Ureter (tissue), 1 donor: ENCODE measurements around the gene MPC2. TPM values are rescaled to one million over a fixed set of nuclear protein-coding genes. Genes with fewer than 3 reads are reported as not detected.
"Not testable (repeated sequence)": the region's sequence is repeated elsewhere in the genome, so short reads cannot be mapped to it uniquely, and the experiment has no call there.

Experiments used
- DNase-seq: peaks from one replicate; pipeline ENCODE4 v3.0.0-alpha.2; 2020; ENCODE audit warnings: low spot score
- total RNA-seq: library from RNA; stranded (reverse); gene quantifications from one replicate; pipeline ENCODE4 v1.2.4, GENCODE V29; 2023
- donor health status: DM: yes; HTN: yes; CAD: no.

The MPC2 gene
- total RNA-seq, 1 donor from 2014 or later = 66.3 TPM

DNA sequence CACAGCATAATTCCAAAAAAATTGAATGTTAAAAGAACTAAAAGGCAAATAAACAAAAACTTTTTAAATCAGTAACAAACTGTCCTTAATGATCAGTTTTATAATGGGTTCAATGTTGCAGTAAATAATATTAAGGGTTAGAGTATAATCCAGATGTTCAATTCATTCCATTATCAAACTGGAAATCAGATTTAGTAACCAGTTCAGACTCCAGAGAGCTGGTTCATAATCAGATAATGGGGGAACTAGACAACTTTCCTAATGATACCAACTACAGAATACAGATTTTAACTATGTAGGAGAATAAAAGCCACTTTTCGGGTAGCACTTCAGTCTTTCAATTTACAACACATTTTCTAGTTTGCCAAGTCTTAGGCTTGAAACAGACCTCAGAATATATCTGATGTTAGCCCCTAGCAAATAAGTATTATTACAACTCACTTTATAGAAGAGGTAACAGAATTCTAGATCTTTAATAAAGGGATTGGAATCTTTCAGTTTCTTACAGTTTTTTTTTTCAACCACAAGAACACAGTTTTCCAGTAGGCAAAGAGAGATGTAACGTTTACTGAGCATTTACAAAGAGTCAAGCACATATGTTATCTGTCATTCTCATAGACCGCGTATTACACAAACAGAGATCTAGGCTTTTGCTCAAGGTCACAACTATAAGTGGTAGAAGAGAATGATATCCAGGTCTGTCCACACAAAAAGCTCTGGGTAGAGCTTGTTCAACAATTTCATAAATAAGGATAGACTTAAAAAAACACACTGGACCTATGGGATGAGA lies 2.3 kb downstream of the MPC2 start:
- DNase-seq = no peak

DNA sequence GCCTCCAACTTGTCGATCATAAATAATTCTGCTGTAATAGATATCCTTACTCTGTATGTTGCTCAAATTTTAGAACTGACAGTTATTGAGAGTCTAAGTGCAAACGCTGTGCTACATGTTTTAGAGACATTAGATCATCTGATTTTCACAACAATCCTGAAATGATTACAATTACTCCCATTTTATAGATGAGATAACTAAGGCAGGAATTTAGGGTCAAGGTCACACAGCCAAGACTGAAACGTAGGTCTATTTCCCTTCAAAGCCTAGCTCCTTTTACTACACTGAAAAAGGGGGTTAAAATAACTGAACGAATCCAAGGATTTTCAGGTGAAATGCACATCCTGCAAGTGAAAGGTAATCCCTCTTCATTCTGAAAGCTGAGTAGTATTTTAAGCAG lies 3.1 kb downstream of the MPC2 start:
- DNase-seq = no peak

DNA sequence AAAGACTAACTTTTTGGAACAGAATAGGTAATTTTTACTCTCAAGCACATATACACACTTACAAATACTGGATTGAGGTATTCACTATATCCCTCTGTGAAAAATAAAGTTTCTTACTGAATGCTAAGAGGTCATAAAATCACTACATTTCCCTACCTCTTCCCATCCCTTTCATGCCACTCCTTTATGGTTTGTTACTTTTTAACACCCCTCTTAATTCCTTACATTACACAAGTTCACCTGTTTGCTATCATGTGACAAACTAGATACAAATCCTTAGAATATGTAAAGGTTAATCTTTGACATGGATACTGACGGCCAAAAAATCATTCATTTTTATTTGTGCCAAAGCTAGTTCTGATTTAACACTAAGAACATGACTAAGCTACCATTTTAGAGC lies 7.1 kb downstream of the MPC2 start:
- DNase-seq = no peak

DNA sequence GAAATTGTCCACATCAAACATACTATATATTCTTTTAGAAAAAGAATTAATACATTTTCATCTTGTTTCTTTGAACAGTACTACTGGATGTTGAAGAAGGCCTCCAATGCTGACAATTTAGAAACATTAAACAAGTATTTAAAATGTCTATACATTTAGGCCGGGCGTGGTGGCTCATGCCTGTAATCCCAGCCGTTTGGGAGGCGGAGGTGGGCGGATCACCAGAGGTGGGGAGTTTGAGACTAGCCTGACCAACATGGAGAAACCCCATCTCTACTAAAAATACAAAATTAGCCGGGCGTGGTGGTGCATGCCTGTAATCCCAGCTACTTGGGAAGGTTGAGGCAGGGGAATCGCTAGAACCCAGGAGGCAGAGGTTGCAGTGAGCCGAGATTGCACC lies 8.0 kb downstream of the MPC2 start:
- not testable (repeated sequence) for DNase-seq

DNA sequence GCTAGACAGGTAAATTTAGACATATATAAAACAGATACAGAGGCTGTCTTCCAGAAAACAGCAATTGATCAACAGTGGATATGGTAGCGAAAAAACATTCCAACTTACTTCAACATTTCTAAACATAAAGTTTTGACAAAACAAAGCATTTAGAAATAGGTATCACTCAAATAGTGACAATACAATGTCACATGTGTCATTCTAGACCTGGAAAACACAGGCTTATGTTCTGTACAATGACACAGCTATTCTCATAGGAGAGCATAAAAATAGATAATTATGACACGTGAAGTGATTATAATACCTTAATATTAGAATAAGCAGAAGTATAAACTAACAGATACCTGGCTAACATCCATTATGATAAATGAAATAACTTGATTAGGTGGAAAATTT lies 8.4 kb downstream of the MPC2 start:
- DNase-seq = no peak

DNA sequence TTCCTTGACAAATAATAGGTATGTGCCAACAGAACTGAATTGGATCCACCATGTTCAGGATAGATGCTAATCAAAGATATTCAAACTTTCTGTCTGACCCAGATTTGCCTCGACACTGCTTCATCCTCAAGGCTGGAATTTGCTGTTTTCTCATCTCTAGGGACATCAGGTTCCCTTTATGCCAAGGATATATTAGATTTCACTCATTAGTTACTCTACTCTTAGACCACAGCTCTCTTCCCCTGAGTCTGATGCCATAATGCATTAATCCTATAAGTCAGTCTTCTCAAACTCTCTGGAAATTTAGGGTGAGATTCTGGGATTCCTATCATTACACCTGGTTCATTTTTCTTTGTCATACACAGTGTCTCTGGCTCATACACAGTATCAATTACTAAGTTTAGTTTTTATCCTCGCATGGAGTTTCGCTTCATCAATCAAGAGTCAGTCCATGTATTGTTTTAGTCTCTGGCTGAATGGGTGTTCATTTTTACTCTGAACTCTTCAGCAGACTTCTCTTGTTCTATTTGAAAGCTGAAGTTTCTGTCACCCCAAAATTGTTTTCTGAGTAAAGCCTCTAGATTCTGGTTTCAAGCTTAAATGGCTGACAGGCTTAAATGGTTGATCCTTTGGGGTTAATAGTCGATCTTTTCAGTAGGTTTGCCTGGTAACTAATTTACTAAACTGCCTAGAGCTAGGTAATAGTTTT lies 9.7 kb downstream of the MPC2 start:
- no peak for DNase-seq

DNA sequence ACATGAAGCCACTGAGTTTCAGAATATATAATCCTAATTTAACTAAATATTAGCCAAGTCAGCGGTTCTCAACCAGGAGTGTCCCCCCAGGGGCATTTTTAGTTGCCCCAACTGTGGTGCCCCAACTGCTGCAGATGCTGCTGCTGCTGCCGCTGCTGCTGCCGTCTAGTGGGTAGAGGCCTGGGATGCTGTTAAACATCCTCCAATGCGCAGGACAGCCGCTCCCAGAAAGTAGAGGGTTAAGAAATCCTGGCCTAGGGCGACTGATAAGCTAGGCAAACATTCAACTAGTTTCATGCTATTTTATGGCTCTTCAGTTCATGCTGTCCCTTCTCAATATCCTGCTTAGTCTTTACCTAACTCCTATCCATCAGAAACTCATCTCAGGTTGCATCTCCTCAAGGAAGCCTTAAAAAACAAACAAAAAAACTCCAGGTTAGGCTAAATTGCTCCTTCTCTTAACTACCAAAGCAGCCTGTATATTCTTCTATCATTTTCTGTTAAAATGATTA lies 10.3 kb downstream of the MPC2 start:
- DNase-seq = no peak

DNA sequence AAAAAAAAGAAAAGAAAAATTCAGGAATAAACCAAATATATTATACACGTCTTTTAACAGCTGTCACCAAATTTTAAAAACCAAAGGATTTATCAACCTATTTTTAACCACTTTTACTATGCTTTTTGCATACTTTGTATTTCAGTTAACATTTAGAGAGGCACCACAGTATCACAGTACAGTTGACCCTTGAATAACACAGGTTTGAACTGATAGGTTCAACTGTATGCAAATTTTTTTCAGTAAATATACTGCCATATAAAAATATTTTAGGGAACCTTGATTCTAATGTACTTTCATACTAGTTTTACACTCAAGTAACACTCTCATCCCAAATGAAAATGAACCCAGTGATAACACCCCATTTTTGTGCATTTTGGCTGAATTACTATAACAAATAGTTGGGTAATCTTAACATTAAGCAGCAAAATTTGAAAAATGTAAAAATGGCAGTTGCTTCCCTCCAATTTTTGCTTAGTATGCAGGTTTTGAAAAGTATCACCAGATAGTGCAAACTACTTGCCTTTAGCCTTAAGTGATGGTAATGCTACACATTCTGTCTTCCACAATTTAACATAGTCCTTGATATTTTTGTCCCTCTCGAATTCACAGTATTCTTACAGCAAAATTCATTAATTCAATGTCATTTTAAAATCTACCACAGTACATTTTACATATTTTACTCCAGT lies 12.2 kb downstream of the MPC2 start:
- DNase-seq = no peak

DNA sequence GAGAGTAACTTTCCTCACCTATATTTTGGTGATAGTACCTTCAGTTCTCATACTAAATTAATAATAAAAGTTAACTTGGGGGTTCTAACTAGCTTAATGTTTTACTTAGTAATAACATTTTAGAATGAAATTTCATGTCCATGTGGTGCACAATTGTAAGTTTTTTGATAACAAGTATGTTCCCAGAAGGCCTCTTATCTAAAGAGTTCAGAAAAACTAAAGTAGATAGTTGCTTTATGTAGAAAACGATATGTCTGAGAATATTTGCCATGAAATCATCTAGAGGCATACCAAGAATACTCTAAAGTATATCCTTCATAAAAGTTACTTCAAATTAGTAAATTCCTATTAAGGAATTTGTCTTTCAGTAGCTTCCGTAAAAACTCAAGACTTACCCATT lies 12.8 kb downstream of the MPC2 start:
- no peak for DNase-seq

DNA sequence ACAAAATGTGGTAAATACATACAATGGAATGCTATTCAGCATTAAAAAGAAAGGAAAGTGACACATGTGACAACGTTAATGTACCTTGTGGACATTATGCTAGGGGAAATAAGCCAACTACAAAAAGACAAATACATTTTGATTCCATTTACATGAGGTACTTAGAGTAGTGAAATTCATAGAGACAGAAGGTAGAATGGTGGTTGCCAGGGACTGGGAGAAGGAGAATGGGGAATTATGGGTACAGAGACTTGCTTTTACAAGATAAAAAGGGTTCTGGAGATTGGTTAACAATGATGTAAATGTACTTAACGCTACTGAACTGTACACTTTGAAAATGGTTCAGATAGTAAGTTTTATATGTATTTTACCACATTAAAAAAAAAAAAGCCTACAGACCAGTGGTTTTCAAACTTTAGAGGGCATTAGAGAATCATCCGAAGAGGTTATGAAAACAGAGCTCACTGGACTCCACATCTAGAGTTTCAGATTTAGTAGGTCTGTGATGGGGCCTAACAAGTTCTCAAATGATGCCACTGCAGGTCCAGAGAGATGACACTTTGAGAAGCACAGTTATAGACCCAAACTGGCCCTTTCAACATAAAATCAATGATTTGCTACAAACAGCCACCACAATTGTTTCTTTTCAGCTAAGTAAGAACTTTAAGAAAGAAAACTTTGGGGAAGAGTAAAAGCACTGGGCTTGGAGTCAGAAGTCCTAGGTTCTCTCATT lies 13.4 kb downstream of the MPC2 start:
- no peak for DNase-seq

DNA sequence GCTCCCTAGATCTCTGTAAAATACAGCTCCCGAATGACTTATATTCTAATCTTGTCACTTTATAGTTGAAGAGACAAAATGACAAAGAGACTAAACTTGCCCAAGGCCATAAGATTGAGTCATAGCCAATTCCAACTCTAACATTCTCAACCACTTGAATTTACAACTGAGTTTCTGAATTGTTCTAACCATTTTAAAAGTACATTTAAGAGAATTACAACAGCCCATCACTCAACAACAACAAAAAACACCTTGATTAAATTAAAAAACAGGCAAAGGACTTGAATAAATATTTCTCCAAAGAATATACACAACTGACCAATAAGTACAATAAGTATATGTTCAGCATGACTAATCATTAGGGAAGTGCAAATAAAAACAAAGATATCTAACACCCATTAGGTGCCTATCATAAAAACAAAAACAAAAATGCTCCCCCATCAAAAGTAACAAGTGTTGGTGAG lies 14.2 kb downstream of the MPC2 start:
- DNase-seq = no peak

DNA sequence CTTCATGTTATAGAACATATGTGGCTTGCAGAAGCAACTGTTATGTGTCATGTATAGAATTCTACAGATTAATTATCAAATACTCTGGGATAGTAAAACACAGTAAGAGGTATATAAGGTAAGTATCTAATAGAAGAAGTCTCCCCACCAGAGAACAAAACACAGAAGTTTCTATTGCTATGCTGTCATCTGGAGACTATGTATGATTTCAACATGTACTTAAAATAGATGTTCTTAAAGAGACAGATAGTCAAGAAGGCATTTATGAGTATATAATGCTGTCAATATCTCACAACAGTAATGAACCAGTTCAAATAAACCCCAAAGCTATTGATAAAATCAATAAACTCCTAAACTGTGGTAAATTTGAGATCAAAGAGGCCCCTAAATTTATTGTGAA lies 14.8 kb downstream of the MPC2 start:
- no peak for DNase-seq

DNA sequence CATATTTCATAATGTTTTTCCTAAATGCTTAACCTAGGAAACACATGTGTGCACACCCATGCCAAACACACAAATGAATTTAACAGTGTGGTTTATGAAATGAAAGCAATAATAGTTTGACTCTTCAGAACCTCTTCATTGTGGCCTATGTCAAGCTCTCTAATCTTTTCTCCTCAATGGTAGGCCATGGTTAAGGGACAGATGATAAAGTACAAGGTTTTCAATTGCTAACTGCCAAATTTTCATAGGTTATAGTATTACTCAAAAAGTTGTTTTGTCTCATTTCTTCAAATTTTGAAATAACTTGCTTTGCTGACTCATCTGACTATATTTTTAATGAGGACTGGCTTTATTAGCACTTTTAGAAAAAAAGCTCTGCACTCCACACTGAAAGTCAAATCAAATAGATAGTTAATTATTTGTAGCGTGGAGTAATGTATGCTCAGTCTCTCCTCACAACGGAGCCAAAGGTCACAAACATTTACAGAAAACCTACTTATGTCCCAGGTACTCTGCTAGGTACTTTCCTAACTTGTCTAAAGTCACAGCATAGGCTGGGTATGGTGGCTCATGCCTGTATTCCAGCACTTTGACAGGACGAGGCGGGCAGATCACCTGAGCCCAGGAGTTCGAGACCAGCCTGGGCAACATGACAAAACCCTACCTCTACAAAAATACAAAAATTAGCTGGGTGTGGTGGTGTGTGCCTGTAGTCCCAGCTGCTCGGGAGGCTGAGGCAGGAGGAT lies 19.9 kb downstream of the MPC2 start:
- DNase-seq = no peak

DNA sequence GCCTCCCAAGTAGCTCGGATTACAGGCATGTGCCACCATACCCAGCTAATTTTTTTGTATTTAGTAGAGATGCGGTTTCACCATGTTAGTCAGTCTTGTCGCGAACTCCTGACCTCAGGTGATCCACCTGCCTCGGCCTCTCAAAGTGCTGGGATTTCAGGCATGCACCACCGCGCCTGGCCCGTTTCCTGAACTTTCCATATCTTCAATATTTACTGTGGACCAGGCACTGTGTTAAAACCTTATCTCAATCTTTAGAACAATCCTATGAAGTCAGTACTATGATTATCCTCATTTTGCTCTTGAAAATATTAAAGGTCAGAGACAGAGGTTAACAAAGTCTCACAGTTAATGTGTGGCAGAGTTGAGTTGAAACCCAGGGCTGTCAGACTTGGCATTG lies 21.3 kb downstream of the MPC2 start:
- DNase-seq = no peak

DNA sequence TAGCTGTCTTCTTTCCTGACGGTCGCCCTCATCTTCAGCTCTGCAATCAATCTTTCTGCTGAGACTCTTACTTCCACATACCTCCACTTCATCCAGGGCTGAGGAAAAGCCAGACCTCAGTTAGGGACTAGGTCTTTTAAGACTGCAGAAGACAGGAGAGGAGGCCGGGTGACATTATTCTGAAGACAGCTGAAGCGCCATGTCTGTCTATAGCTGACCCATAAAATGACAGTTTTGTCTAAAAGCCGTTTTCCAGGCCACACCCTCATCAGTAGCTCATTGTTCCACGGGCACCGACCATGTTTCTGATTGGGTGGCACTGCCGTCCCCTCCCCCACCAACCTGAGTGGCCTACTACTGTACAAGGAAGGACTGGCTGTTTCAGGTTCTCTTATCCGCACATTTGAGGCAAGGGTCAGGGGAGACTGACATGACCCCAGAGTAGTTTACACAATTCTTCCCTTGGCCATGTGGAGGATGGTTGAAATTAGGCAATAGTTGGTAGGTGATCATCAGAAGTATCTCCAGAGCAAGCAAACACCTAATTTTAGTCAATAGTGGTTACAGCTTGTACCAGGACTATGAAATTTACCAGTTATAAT lies 22.9 kb downstream of the MPC2 start, which contains the start of gene ADCY10:
Gene ADCY10 (minus strand): TSS at position 240 of the 602 bp plus-strand sequence. CDS start 8,994 bp downstream, outside the sequence.
- no peak for DNase-seq

DNA sequence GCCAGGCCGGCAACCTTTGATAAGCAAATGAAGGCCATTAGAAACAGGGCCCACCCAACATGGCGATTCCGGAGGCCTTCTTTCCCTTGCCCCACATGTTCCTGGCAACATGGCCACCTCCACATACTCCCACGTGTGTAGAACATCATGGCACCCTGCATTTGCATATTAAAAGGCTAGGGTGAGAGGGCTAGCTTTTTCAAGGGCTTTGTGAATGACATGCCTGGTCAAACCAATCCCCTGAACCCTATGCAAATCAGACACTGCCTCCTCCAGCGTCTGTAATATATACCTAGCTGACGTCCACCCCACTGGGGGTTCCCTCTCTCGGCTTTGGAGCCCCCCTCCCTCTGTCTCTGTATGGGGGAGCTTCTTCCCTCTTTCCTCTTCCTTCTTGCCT lies 24.6 kb downstream of the MPC2 start:
- no peak for DNase-seq

DNA sequence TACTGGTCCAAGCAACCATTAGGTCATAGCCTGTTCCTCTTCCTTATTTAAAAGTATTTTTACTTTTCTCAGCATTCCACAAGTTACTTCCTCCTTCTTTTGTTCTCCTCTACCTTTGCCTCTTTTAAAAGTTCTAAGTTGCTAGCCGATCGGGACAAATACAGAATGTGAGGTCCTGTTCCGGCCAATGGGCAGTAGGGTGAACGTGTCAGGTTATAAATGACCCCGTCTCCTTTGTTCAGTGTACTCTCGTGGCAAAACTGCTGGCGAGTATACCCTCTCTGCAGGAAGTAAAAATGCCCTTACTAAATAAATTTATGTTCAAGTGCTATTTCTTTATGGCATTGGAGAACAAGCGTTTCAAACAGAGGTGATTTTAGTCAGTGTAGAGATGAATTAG lies 25.5 kb downstream of the MPC2 start:
- DNase-seq = no peak

DNA sequence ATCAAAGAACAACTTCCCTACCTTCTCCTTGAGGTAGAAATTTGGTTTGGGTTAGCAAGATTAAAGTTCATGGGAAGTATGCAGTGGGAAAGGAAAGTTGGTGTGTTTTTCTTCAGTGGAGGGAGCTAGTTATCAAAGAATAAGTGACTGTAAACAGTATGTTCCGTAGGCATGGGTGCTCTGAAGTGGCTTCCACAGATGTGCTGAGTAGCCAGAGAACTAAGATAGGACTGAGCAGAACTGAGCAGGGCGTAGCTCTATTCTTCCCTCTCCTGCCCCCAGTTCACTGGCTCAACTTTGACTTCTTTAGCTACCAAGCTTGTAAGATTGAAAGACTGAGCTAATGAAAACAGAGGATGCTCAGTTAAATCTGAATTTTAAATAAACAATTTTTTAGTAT lies 26.3 kb downstream of the MPC2 start:
- DNase-seq = no peak

DNA sequence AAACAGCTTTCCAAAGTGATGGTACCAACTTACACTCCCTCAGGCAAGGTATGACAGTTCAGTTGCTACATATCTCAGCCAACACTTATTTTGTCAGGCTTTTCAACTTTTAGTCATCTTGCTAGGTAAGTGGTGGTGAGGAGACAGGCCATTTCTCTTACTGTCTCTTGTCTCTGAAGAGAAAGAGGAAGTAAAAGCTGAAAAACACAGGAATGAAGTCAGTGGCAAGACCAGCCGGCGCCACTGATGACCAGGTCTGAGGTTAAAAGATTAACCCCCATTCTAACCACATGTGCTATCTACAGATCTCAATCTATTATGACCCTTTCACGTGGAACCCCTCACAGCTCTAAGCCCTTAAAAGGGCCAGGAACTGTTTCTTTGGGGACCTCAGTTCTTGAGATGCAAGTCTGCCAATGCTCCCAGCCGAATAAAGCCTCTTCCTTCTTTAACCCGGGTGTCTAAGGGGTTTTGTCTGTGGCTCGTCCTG lies 27.1 kb downstream of the MPC2 start:
- DNase-seq = no peak

DNA sequence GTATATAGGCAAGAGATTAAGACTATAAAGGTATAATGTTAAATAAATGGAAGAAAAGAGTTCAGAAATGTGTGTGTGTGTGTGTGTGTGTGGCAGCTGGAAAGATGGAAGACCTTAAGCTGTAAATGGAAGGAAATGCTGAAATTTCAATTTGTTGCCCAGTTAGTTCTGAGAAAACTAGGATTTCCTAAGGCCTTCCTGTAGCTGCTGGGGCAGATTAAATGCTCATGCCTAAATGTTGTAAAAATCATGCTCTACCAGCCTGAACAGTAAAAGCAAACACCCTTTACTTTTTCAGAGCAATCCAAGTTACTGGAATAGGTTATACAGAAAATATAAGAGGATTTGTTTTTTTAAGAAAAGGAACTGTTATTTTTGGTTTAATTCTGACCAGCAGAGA lies 31.2 kb downstream of the MPC2 start:
- DNase-seq = no peak
